Suprapubic skin (tissue), 4 donors: ENCODE measurements around the gene FGFBP2. TPM values are rescaled to one million over a fixed set of nuclear protein-coding genes. Genes with fewer than 3 reads are reported as not detected.

Experiments used
- DNase-seq, 2 donors: peaks; one replicate each; pipeline ENCODE4 v3.0.0-alpha.2; 2019; ENCODE audit warnings: low spot score in 2 of 2
- H3K27ac ChIP-seq: fragments of 200-600 bp; sonication (generic); one replicate; pipeline ENCODE4 v1.5.1; 2019
- H3K27me3 ChIP-seq: fragments of 200-600 bp; sonication (generic); one replicate; pipeline ENCODE4 v1.5.1; 2019
- H3K36me3 ChIP-seq: fragments of 200-600 bp; sonication (generic); one replicate; pipeline ENCODE4 v1.5.1; 2019
- H3K4me1 ChIP-seq: fragments of 200-600 bp; sonication (generic); one replicate; pipeline ENCODE4 v1.5.1; 2019
- H3K4me3 ChIP-seq: fragments of 200-600 bp; sonication (generic); one replicate; pipeline ENCODE4 v1.5.1; 2019; ENCODE audit warnings: mild to moderate bottlenecking
- H3K9me3 ChIP-seq: fragments of 200-600 bp; sonication (generic); one replicate; pipeline ENCODE4 v1.5.1; 2019
- EP300 ChIP-seq: sonication (generic); formaldehyde crosslinking; IDR thresholded peaks from one replicate; pipeline ENCODE4 v1.6.1; 2017; ENCODE audit warnings: antibody characterized with exemption
- POLR2A ChIP-seq, 2 donors: fragments of 450-650 bp; IDR thresholded peaks; one replicate each; pipeline ENCODE4 v1.6.1; 2017; ENCODE audit warnings: antibody characterized with exemption in 2 of 2, mild to moderate bottlenecking in 2 of 2, moderate library complexity in 2 of 2
- POLR2AphosphoS5 ChIP-seq, 3 donors: sonication (generic); formaldehyde crosslinking; IDR thresholded peaks; one replicate each; pipeline ENCODE4 v1.6.1; 2017; ENCODE audit warnings: antibody characterized with exemption in 3 of 3
- WGBS: methylation state at CpG from one replicate; pipeline ENCODE4 v1.1.5; 2018; 5-methylcytosine and 5-hydroxymethylcytosine counted together
- total RNA-seq, 4 donors: library from RNA; depleted of rRNA; stranded (reverse); fragments of >200 nt; gene quantifications; one replicate each; pipeline ENCODE4 v1.1.0, GENCODE V29; 2016
- TF ChIP-seq, protein P1 (sequence below), 2 donors: fragments of 200-600 bp in 1 of 2; fragments of 450-650 bp in 1 of 2; sonication (generic) in 1 of 2; IDR thresholded peaks; one replicate each; pipeline ENCODE4 v1.5.1; 2016 to 2019; ENCODE audit warnings: antibody characterized with exemption in 2 of 2, mild to moderate bottlenecking in 1 of 2, moderate library complexity in 1 of 2

The FGFBP2 gene
- total RNA-seq, 4 donors from 2014 or later, result 3.9 to 52.0 (median 9.7) TPM

DNA sequence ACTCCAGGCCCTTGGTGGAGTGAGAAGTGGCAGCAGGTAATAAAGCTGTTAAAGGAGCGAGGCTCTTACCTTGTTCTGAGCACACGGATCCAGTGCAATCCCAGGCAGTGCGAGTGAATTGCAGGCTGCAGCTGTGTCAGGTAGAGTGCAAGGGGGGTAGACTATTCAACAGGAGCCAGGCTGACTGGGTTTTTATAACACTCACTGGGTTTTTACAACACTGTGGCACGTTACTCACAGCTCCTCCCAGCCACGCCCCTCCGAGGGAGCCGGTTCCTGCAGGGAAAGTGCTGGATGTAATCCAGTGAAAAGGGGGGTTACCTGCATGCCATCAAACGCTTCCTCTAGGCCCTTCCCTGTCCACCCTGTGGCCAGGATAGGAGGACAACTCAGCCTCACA is 24.8 kb downstream of the FGFBP2 start:
- TF ChIP-seq EP300, result no peak
- TF ChIP-seq, protein P1, sequence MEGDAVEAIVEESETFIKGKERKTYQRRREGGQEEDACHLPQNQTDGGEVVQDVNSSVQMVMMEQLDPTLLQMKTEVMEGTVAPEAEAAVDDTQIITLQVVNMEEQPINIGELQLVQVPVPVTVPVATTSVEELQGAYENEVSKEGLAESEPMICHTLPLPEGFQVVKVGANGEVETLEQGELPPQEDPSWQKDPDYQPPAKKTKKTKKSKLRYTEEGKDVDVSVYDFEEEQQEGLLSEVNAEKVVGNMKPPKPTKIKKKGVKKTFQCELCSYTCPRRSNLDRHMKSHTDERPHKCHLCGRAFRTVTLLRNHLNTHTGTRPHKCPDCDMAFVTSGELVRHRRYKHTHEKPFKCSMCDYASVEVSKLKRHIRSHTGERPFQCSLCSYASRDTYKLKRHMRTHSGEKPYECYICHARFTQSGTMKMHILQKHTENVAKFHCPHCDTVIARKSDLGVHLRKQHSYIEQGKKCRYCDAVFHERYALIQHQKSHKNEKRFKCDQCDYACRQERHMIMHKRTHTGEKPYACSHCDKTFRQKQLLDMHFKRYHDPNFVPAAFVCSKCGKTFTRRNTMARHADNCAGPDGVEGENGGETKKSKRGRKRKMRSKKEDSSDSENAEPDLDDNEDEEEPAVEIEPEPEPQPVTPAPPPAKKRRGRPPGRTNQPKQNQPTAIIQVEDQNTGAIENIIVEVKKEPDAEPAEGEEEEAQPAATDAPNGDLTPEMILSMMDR (IDR thresholded peaks at IDR 0.05), result no peak
- TF ChIP-seq POLR2AphosphoS5 (IDR thresholded peaks at IDR 0.05), result no peak
- no peak for TF ChIP-seq POLR2A (IDR thresholded peaks at IDR 0.05)
- peaks cover 8% of the 10 kb centered on the region for H3K27me3 ChIP-seq
- H3K4me1 ChIP-seq, result peaks cover 14% of the 10 kb centered on the region
- H3K27ac ChIP-seq, result peak overlapping the region; percentile 24
- WGBS, result 10% methylated on average over 8 of the region's 8 CpGs
- H3K9me3 ChIP-seq, result no peaks in the 10 kb centered on the region
- DNase-seq, result peak in 1 of 2 donors; percentile 67
- peak overlapping the region; percentile 13 for H3K4me3 ChIP-seq
- no peaks in the 10 kb centered on the region for H3K36me3 ChIP-seq

DNA sequence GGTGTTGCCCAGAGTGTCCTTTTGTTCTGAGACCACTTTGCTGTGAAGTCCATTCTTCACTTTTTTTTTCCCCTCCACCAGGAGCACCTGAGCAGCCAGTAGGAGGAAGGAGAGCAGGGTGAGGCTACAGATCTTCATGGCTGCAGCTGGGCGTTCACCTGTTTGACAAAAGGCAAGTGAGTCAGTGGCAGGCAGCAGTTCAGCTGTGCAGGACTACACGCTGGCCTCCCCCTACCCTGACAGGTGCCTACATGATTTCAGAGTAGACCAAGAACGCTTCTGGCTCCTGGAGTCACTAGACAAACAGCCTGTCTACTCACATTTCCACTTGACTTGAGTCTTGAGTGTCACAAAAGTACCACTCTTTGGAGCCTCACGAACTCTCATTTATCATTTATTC is 26.5 kb downstream of the FGFBP2 start:
- Histone ChIP-seq H3K4me1 (peaks cover 14% of the 10 kb centered on the region), H3K9me3 (no peaks in the 10 kb centered on the region), H3K27ac (no peak overlapping the region), H3K4me3 (peak overlapping the region; percentile 13), H3K36me3 (no peaks in the 10 kb centered on the region), H3K27me3 (peaks cover 8% of the 10 kb centered on the region)
- peak in 1 of 2 donors; percentile 58 for DNase-seq
- WGBS, result 56% methylated on average over 4 of the region's 4 CpGs
- TF ChIP-seq POLR2AphosphoS5 (IDR thresholded peaks at IDR 0.05) (no peak), EP300 (no peak), POLR2A (IDR thresholded peaks at IDR 0.05) (no peak)
- TF ChIP-seq, protein P1 (IDR thresholded peaks at IDR 0.05), result no peak

DNA sequence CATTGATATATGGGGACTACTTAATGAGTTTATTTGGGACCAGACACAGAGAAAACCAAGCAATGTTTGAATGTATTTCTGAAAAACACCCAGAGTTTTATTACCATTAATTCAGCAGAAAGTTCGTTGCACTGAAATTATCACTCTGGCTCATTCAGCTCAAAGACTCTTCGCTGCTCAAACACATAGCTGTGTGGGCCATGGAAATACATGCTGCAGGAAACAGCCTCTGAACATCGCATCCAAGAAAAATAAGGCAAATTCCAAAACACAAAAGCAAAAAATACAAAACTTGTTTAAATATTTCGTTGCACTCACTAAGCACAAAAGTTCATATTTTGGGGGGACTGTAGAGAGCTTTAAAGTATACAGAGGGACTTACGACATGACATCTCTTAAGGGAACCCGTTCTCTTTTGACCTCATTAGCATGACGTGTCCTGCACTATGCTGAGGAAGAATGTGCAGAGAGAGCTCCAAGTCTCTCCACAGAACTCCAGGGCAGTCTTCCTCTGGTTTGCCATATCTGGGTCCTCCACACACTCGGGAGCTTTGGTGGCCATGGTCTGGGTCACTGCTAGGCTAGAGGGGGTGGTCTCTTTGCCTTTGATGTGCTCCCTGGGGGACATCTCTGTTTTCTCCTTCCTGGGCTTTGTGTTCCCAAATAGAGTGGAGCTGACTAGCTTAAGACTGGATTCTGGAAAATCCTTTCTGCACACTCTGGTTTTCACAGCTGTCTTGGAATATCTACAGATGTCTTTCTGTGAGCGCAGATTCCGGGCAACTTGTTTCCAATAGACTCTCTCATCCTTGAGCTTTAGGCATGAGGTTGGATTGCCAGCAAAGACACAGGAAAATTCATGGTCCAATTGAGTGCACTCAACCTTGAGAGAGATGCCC is 27.2 kb downstream of the FGFBP2 start:
- 79% methylated on average over 10 of the region's 10 CpGs for WGBS
- Histone ChIP-seq H3K9me3 (no peaks in the 10 kb centered on the region), H3K27me3 (peaks cover 9% of the 10 kb centered on the region), H3K36me3 (no peaks in the 10 kb centered on the region), H3K4me1 (peaks cover 14% of the 10 kb centered on the region), H3K27ac (no peak overlapping the region), H3K4me3 (no peak overlapping the region)
- no peak for DNase-seq
- TF ChIP-seq, protein P1 (IDR thresholded peaks at IDR 0.05), result no peak
- TF ChIP-seq POLR2A (IDR thresholded peaks at IDR 0.05) (no peak), POLR2AphosphoS5 (IDR thresholded peaks at IDR 0.05) (no peak), EP300 (no peak)

DNA sequence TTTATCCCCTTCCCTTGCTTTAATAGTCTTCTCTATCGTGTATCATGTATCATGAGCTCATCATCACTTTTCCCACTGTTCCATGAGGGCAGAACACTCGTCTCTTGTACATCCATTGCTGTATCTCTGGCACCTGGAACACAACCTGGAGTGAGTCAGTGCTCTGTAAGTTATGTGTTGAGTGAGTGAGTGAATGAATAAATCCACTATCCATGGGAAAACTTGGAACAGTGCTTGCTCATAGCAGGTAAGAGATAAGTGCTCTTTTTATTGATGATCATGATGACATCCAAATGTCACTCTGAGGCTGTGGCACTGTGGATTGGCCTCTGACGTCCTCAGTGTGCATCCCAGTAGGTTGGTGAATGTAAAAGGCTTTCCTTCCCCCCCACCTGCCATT is 28.7 kb downstream of the FGFBP2 start:
- H3K27me3 ChIP-seq, result peaks cover 14% of the 10 kb centered on the region
- H3K36me3 ChIP-seq, result no peaks in the 10 kb centered on the region
- WGBS, result 58% methylated on average over 3 of the region's 3 CpGs
- no peaks in the 10 kb centered on the region for H3K9me3 ChIP-seq
- H3K4me1 ChIP-seq, result peaks cover 14% of the 10 kb centered on the region
- TF ChIP-seq POLR2AphosphoS5 (IDR thresholded peaks at IDR 0.05), result no peak
- no peak overlapping the region for H3K4me3 ChIP-seq
- H3K27ac ChIP-seq, result no peak overlapping the region
- DNase-seq, result no peak

DNA sequence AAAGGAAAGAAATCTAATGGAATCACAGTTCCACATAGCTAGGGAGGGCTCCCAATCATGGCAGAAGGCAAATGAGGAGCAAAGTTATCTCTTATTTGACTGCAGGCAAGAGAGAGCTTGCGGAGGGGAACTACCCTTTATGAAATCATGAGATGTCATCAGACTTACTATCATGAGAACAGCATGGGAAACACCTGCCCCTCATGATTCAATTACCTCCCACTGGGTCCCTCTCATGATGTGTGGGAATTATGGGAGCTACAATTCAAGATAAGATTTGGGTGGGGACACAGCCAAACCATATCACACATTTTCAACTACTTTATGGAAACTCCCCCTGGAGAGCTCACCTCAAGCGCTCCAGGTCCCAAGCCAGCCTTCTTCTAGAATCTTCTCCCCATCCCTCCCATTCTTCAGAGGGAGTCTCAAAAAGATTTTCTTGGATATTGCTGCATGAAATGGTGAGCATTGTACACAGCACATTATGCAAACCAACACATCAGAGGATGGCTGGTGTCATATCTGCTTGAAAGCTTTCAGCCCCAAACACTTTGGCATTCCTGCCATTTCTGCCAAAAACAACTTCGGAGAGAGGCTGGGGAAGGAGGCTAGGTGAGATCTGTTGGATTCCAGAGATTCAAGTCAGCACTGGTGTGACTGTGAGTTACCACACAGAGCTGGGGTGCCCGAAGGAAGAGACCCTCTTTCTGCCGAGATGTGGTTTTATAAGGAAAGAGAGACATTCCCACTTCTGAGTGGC is 31.3 kb downstream of the FGFBP2 start:
- TF ChIP-seq, protein P1 (IDR thresholded peaks at IDR 0.05), result no peak
- TF ChIP-seq POLR2AphosphoS5 (IDR thresholded peaks at IDR 0.05) (no peak), POLR2A (IDR thresholded peaks at IDR 0.05) (no peak), EP300 (no peak)
- no peak overlapping the region for H3K4me3 ChIP-seq
- H3K27ac ChIP-seq, result no peak overlapping the region
- 91% methylated on average over 5 of the region's 5 CpGs for WGBS
- no peak for DNase-seq
- H3K9me3 ChIP-seq, result no peaks in the 10 kb centered on the region
- H3K27me3 ChIP-seq, result peaks cover 11% of the 10 kb centered on the region
- H3K36me3 ChIP-seq, result no peaks in the 10 kb centered on the region
- peaks cover 4% of the 10 kb centered on the region for H3K4me1 ChIP-seq
